CD4-positive, alpha-beta T cell treated with Interleukin-6 at 100 ng/mL for 8 hours (primary cell): Measurements from ENCODE around the gene GPR39.
"Not testable (repeated sequence)": the region's sequence is repeated elsewhere in the genome, so short reads cannot be mapped to it uniquely, and the experiment has no call there.

Experiments used
- DNase-seq: peaks from one replicate; pipeline ENCODE4 v3.0.0-alpha.2; 2020; ENCODE audit warnings: mixed read lengths, low spot score

GPR39 gene

DNA sequence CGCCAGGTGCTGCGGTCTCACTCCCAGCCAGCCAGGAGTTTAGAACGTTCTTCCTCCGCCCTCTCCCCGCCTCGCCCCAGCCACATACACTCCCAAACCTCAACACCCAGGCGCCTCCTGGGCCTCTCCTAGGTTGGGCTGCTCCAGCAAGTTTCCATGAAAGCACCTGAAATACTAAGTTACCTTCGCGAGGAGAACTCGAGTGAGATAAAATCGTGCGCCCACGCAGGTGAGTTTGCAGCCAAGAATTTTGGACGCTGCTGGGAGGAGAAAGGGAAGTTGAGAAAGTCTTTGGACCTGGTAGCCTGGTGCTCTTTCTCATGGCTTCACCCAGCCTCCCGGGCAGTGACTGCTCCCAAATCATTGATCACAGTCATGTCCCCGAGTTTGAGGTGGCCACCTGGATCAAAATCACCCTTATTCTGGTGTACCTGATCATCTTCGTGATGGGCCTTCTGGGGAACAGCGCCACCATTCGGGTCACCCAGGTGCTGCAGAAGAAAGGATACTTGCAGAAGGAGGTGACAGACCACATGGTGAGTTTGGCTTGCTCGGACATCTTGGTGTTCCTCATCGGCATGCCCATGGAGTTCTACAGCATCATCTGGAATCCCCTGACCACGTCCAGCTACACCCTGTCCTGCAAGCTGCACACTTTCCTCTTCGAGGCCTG, at the start of gene GPR39:
Gene GPR39 (plus strand): TSS at position 83 of the 673 bp plus-strand sequence.
- DNase-seq = no peak

DNA sequence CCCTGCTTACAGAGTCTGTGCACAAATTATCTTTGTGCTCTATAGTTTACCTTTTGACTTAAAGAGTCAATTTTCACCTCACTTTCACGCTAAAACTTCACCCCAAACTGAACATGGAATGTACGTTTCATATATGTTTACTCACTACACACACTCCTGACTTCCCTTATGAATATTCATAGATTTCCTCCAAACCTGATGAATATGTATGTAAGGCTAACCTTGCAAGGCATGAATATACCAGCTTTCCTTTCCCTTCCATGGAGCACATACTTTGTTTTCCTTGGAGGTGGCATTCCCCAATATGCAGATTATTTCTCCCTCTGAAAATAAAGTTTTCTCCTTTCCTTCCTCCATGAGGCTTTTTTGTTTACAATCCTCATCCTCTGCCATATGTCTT, 48.4 kb upstream of the GPR39 start:
- no peak for DNase-seq

DNA sequence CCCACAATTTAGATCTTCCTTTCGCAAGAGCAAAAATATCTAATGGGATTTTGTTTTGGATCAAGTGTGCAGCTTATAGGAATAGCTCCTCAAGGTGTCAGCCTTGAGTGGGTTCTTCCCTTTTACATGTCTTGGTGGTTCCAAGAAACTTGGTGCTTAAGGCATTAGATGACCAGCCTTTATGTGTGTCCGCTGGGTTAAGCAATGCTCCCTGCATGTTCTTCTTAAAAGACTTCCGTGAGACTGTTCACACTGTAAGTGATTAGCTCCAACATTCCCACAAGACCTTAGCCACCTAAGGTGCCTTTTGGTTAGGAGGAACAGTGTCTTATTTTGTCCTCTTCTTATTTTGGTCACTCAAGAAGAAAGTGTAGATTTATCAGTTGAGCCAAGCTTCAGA, 44.3 kb upstream of the GPR39 start:
- DNase-seq = no peak

DNA sequence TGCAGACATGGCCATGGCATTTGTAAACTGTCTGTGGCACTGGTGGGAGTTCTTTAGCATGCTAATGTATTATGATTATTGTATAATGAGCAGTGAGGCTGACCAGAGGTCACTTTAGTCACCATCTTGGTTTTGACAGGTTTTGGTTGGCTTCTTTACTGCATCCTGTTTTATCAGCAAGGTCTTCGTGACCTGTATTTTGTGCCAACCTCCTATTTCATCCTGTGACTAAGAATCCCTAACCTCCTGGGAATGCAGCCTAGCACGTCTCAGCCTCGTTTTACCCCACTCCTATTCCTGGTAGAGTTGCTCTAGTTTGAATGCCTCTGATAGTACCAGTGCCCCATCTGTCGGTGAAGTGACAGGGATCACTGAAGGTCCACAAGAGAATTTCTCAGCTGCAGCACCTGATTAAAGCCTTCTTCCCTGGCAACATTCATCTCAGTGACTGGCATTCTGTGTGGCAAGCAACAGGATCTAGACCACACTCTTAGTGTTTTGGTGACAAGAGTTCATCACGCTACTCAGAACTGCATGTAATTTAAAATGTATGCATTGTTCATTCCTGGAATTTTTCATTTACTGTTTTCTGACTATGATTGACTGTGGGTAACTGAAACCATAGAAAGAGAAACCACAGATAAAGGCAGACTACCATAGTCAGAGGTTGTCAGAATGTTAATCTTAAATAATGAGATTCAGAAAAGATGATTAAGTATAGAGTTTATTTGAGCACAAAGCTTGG, 43.0 kb upstream of the GPR39 start:
- no peak for DNase-seq

DNA sequence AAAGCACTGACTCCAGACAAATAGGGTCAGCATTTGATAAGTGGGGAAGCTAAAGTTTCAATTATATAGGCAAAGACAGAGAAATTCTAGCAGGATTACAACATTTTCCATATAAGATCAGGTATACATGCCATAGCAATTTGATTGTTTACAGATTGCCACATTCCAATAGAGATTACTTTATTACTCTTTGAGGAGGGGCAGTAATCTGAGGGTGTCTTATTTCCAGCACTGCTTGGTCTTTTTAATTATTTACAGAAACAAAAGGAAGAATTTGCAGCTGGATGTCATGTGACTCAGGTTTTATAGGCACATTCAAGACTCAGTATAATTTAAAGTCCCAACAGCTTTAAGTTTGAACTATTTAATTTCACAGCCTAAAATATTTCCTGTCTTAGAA, 42.5 kb upstream of the GPR39 start:
- no peak for DNase-seq

DNA sequence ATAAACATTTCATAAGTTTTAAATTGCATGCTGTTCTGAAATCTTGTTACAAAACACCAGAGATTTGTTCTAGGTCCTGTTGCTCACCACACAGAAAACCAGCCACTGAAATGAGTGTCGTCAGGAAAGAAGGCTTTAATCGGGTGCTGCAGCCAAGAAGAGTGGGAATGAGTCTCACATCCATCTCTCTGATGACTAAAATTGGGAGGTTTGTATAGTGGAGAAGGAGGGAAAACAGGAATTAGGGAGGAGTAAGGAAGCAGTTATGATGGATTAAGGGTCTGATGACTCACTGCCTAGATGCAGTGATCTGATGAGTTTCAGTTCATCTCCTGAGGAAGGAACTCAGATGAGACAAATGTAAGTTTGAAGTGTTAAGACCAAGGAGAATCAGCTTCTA, 42.1 kb upstream of the GPR39 start:
- DNase-seq = no peak

DNA sequence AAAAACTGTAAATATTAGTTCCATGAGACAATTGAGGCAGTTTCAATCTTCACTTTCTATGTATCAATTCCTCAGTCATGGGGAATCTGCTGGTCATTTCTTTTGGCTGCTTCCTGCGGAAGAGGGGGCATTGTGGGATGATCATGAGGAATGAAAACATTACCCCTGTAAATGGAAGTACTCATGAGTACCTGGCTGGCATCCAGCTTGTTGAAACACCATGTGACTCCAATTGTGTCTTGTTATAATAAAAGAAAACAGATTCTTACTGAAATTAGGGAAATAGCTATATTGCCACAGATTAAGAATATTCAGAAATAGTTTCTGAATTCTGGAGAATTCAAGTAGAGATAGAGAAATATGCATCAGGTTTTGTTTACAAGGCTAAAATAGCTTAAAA, 41.6 kb upstream of the GPR39 start:
- DNase-seq = no peak

DNA sequence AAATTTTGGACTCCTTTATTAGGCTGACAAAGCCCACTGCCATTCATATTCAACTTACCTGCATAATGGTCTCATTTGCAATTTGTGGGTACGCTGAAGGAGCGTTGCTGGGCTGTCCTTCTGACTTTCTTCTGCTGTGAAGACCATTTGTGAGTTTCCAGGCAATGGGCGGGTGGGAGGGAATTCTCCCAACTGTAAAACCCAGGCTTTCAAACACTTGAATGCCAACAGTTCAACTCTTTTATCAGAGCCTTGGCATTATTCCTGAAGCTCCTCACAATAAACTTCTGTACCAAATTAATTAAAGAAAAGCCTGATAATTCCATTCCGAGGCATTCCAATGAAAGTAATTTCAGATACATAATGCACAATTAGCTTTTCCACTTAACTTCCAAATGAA, 35.2 kb upstream of the GPR39 start:
- no peak for DNase-seq

DNA sequence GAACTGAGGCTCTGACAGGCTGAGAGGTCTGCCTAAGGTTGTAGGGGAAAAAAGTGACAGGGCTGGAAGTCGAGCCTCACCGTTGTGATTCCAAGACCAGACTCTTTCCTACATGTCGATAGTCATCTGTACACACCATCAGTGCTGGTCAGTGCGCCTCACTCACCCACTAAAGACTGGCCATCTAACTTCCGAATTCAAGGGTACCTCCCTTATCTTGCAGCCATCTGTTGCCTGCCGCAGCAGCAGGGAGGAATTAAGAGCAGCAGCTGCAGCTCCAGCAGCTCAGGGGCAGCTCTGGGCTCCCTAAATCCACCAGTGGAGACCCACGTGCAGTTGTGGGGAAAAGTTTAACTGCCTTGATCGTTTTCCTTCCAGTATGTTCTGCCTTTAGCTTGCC, 32.6 kb upstream of the GPR39 start:
- no peak for DNase-seq

DNA sequence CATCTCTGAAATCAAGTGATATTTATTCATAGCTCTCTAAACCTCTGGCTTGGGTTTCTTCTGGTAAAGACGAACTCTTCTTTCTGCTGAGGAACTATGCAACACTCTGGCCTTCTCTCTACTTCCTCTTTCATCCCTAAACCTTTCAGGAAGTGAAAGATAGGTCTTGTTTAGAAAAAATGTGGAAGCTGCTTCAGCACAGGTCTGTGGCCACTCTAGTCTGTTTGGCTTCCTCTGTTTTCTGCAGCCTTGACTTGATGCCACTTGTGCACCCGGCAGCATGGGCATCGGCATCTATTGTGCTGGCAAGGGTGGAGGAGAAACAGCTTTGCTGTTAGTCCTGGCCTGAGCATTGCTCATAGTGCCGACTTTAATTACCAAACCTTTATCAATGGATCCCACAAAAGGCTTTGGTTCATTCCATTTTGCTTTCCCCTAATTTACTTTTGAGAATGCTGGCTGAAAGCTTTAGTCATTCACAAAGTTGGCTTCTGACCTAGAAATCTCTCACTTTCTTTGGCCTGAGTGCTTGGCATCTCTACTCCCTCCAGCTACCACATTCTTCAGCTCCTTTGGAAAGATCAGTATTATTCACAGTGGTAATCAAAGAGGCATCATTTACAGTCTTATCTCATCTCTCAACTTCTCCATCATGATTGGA, 32.0 kb upstream of the GPR39 start:
- DNase-seq = no peak

DNA sequence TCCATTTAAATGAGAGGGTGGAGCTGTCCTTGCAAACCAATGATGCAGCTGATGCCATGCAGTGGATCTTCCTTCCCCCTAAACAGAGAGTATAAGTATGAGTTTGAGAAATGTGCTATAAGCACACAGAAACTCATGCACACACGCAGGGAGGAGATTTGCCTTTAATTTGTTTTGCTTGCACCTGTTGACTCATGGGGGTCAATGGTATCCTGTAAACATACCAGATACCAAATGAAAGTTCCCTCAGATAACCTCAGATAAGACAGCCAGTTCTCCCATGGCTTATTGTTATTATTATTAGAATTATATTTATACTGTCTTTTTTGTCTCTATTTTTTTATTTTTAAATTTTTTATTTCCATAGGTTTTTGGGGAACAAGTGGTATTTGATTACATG, 29.5 kb upstream of the GPR39 start:
- DNase-seq = no peak

DNA sequence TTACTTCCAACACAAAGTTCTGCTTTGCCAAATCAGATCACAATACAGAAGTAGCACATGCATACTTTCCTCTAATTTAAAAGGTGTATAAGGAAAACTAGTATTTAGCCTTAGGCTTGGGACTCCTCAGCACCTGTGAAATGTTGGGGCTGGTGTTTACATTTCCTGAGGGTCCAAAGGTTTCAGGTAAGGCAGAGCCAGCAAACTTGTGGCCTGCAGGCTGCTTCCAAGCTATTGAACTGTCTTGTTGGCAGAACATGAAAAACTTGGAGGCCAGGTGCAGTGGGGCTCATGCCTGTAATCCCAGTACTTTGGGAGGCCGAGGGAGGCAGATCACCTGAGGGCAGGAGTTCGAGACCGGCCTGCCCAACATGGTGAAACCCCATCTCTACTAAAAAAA, 26.5 kb upstream of the GPR39 start:
- DNase-seq = no peak

DNA sequence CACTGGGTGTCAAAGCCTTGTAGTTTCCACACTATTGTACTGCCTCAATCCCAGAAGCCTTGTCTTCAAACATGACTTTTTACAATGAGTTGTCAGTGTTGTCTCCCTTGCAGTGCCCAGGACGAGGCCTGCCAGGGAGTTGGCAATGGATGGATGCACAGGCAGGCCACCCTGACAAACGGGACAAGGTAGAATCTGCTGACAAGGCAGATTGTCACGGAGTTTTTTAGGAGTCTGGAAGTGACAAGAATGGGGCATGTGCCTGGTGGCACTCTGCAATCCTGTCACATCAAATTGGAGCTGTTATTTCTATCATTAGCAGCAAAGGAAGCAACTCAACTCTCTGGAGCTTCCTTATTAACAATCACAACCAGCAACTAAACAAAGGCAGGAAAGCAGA, 25.2 kb upstream of the GPR39 start:
- DNase-seq = no peak

DNA sequence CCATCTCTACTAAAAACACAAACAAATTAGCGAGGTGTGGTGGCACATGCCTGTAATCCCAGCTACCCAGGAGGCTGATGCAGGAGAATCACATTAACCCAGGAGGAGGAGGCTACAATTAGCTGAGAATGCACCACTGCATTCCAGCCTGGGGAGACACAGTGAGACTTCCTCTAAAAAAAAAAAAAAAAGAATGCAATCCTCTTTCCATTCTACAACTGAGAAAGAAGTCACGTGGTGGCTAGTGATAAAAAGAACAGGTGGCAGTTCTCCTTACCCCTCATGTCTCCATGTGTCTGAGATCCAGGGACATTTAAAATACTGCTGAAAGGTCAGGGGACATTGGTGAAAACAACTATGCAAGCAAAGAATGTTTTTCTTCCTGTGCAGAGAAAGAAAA, 24.4 kb upstream of the GPR39 start:
- DNase-seq = no peak

DNA sequence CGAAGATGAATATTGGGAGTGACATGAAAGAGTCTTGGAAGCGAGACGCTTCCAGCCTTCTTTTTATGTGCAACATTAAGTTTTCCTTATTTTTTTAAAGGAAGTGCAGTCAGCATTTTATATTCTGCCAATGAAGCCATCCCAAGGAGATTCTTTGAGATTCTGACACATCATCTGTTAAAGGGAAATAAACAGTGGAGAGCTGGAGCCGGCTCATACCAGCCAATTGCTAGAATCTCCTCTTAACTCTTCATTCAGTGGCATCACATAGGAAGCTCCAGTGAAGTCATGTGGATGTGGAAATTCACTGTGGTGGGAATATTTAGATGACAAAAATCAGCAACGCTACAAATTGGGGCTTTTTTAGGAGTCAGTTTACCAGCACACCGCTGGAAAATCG, 23.7 kb upstream of the GPR39 start:
- DNase-seq = no peak

DNA sequence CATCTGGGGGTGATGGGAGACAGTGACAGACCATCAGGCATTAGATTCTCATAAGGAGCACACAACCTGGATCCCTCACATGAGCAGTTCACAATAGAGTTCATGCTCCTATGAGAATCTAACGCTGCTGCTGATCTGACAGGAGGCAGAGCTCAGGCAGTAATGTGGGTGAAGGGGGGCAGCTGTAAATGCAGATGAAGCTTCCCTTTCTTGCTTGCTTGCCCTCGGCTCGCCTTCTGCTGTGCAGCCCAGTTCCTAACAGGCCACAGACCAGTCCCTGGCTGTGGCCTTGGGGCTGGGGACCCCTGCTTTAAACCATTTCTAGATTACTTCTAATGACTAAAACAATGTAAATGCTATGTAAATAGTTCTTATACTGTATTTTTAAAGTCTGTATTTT, 19.6 kb upstream of the GPR39 start:
- DNase-seq = not testable (repeated sequence)

DNA sequence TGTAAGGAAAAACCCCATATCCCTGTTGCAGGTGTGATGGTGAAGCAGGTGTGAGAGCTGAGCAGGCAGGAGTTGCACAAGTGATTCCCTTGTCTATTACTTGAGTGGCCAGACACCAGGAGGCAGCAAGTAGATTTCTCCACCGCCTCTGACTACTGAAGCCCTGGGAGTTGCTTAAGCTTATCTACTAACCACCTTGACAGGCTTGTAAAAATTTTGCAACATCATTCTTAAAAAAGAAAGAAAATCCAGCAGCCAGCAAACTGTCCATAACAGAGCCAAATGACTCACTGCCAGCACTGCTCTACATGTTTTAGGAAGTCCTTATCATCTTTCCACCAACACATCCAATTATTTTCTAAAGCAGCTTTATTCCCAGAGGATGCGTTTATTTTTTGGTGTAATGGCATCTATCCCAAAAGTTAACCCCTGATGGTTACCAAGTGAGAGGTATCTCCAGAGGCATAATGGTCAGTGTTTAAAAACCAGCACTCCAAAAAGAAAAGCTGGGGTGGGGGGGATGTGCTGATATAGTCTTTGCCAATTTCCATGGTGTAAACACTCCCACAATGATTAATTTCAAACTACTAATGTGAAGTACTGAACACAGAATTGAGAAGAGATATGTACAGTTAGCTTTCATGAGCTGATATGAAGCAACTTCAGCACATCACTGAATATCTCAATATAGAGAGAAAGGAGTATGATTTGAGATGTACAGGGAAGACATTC, 16.3 kb upstream of the GPR39 start:
- no peak for DNase-seq

DNA sequence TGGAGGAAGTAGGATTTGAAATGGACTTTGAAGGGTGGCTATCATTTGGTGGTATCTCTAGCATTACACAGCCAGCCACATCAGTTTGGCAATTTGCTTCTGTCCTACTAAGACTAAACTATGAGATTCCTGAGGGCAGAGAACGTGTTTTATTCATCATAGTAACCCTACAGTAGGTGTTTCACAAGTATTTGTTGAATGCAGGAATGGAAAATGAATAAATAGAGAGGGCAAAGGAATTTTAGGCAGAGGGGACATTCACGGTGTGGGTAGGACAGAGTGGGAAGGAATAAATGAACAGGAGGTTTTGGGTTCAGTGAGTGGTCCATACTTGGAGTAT, 15.7 kb upstream of the GPR39 start:
- no peak for DNase-seq

DNA sequence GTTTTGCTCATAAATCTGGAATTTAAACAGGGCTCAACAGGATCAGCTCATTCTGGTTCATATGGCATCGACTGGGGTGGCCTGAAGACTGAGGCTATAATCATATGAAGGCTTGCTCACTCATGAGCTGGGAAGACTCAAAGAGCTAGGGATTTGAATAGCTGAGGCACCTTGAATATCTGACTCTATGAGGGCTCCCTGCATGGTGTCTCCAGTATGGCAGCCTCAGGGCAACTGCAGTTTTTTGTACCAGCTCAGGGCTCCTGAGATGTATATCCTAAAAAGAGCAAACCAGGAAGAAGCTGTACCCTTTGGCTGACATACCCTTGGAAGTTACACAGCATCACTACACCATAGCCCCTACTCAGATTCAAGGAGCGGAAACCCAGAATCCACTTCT, 15.3 kb upstream of the GPR39 start:
- DNase-seq = no peak

DNA sequence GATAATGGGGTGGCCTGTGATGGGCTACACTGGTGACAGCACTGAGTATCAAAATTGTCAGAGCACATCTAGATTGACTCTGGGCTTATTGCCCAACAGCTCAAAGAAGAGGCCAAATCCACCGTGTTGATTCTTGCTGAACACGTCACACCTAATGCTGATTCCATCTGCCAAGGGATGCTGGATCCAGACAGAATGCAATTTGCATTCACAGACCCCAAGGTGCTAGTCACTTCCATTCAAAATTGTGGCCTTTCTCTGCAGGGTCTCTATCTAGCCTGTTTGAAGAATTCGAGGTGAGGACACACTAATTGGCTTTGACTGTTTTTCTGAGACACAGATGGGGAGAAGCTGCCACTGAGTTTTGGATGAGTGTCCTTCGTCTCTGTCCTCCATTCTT, 13.5 kb upstream of the GPR39 start:
- DNase-seq = no peak

DNA sequence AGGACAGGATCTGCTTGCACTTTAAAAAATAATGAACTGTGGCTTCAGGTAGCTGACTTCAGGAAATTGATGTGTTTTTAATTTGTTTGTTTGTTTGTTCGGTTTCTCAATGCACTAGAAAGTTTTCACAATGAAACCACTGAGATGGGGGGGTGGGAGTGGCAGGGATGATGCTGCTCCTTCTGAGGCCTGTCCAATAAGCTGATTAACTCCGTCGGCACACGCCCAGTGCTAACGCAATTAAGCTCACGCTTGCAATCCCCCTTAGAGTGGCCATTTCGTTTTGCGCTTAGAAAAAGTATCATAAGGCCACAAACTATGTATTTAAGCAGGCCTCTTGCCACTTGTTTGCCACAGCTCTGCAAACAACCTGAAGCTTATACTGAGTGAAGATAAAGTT, 12.5 kb upstream of the GPR39 start:
- no peak for DNase-seq

DNA sequence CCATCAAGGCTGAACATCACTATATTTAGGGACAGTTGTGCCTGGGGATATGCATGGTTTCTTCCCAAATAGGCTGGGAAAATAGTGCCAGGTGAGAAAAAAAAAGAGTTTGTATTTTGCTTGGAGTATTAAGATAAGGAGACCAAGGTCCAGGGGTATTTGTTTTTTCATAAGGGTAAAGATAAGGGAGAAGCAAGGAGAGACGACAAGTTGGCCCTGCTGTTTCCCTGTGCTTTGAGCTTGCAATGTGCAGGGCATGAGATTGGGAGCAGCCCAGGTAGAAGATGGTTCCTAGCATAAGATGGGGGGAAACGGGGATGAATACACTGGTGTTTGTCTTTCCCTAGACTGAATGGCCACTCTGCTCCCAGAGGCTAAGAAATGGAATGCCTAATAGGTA, 8.8 kb upstream of the GPR39 start:
- no peak for DNase-seq

DNA sequence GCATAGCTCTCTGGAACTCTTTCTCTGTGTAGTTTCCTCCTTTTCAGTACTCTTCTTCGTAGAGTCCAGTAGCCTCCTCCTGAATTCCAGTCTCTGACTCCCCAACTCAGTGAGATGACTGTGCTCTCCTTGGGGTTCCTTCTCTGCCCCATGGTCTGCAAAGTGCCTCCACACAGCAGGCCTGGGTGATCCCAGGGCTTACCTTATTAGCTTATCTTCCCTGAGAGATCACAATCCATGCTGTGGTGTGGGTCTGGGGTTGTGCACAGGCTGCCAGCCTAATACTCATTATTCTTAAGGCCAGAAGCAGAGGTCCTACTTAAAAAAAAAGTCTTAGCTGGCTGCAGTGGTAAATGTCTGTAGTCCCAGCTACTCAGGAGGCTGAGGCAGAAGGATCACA, 4.6 kb upstream of the GPR39 start:
- no peak for DNase-seq
